GM23248 (cell line): Measurements from ENCODE around the gene GRIK3. TPM values are rescaled to one million over a fixed set of nuclear protein-coding genes. Genes with fewer than 3 reads are reported as not detected.

Experiments used
- DNase-seq: peaks from one replicate; pipeline ENCODE4 v3.0.0-alpha.2; 2015
- H2AFZ ChIP-seq: fragments of 200-600 bp; sonication (generic); 2 replicates; pipeline ENCODE4 v1.6.1; 2016; ENCODE audit warnings: antibody characterized with exemption
- H3F3A ChIP-seq: fragments of 200-600 bp; sonication (generic); 2 replicates; pipeline ENCODE4 v1.6.1; 2016; ENCODE audit warnings: mild to moderate bottlenecking, antibody characterized with exemption, mixed run types; ENCODE audit not compliant: insufficient read depth
- H3K27ac ChIP-seq: fragments of 200-600 bp; sonication (generic); 2 replicates; pipeline ENCODE4 v1.5.1; 2016; ENCODE audit warnings: mild to moderate bottlenecking
- H3K27me3 ChIP-seq: fragments of 200-600 bp; sonication (generic); replicated peaks from 2 replicates; pipeline ENCODE4 v1.6.1; 2016; ENCODE audit warnings: mild to moderate bottlenecking; ENCODE audit not compliant: insufficient read depth
- H3K36me3 ChIP-seq: fragments of 200-600 bp; sonication (generic); 2 replicates; pipeline ENCODE4 v1.6.1; 2016; ENCODE audit warnings: low read depth, mild to moderate bottlenecking
- H3K4me1 ChIP-seq: fragments of 200-600 bp; sonication (generic); 2 replicates; pipeline ENCODE4 v1.6.1; 2016; ENCODE audit warnings: mild to moderate bottlenecking; ENCODE audit not compliant: insufficient read depth
- H3K4me2 ChIP-seq: fragments of 200-600 bp; sonication (generic); one replicate; pipeline ENCODE4 v1.6.1; 2016; ENCODE audit warnings: mild to moderate bottlenecking; ENCODE audit not compliant: unreplicated experiment
- H3K4me3 ChIP-seq: fragments of 200-600 bp; sonication (generic); 2 replicates; pipeline ENCODE4 v1.5.1; 2016; ENCODE audit warnings: mild to moderate bottlenecking
- H3K79me2 ChIP-seq: fragments of 200-600 bp; sonication (generic); 2 replicates; pipeline ENCODE4 v1.6.1; 2016; ENCODE audit warnings: mild to moderate bottlenecking; ENCODE audit not compliant: insufficient read depth
- H3K9ac ChIP-seq: fragments of 200-600 bp; sonication (generic); 2 replicates; pipeline ENCODE4 v1.6.1; 2016; ENCODE audit warnings: mild to moderate bottlenecking
- H3K9me2 ChIP-seq: fragments of 200-600 bp; sonication (generic); 2 replicates; pipeline ENCODE4 v1.6.1; 2016; ENCODE audit warnings: mixed run types, mild to moderate bottlenecking, moderate library complexity; ENCODE audit not compliant: insufficient read depth
- H3K9me3 ChIP-seq: fragments of 200-600 bp; sonication (generic); one replicate; pipeline ENCODE4 v1.6.1; 2017; ENCODE audit warnings: low read depth
- H4K20me1 ChIP-seq: fragments of 200-600 bp; sonication (generic); 2 replicates; pipeline ENCODE4 v1.6.0; 2016; ENCODE audit not compliant: insufficient read depth
- EZH2 ChIP-seq: fragments of 200-600 bp; sonication (generic); IDR thresholded peaks from 2 replicates; pipeline ENCODE4 v1.6.1; 2018; ENCODE audit warnings: antibody characterized with exemption, mild to moderate bottlenecking; ENCODE audit not compliant: insufficient read depth, poor library complexity, severe bottlenecking
- EZH2phosphoT487 ChIP-seq: fragments of 200-600 bp; sonication (generic); IDR thresholded peaks from 2 replicates; pipeline ENCODE4 v1.6.1; 2018; ENCODE audit warnings: antibody characterized with exemption, moderate library complexity, mild to moderate bottlenecking, low read depth; ENCODE audit not compliant: insufficient read depth
- WGBS, 2 experiments: methylation state at CpG; one replicate each; pipeline ENCODE4 v1.1.6; 2015 to 2017; ENCODE audit warnings: low lambda C conversion rate in 2 of 2, low coverage in 1 of 2; ENCODE audit errors: missing lambda C conversion rate in 2 of 2; 5-methylcytosine and 5-hydroxymethylcytosine counted together
- in situ Hi-C: fragments of 300-500 bp; cut with MboI; formaldehyde crosslinking; loops from 2 replicates; pipeline ENCODE4 v1.15.0; 2020
- polyA plus RNA-seq: library from polyadenylated mRNA; unstranded; fragments of >200 nt; fragmentation: Nextera tagmentation; extraction: Ambion mirVana; gene quantifications from 2 replicates; pipeline ENCODE4 v1.2.1, GENCODE V29; 2016
- total RNA-seq: library from RNA; depleted of rRNA; stranded (reverse); fragments of >200 nt; shearing (Covaris generic); gene quantifications from 2 replicates; pipeline ENCODE4 v1.2.3, GENCODE V29; 2014

The GRIK3 gene
- total and polyA plus RNA-seq, 2 experiments from 2014 or later, result not detected

GRCh38 chr1:36792292-36792691 lies 242.0 kb downstream of the GRIK3 start:
- DNase-seq, result no peak
- Histone ChIP-seq H3K9me3 (no peaks in the 10 kb centered on the region), H4K20me1 (no peaks in the 10 kb centered on the region), H2AFZ (no peak overlapping the region), H3K79me2 (no peaks in the 10 kb centered on the region), H3K27ac (no peak overlapping the region), H3K9me2 (no peaks in the 10 kb centered on the region), H3K9ac (no peak overlapping the region), H3K4me2 (no peak overlapping the region), H3K27me3 (no peaks in the 10 kb centered on the region), H3K4me3 (no peak overlapping the region), H3F3A (no peaks in the 10 kb centered on the region), H3K4me1 (no peaks in the 10 kb centered on the region), H3K36me3 (no peaks in the 10 kb centered on the region)
- 6 to 10% methylated on average over 8 of the region's 8 CpGs for whole genome bisulfite sequencing, 2 experiments
- in situ Hi-C loops, result no loop called here
- no peak for TF ChIP-seq EZH2phosphoT487
- no peak for TF ChIP-seq EZH2

GRCh38 chr1:36790191-36790590 lies 244.1 kb downstream of the GRIK3 start:
- TF ChIP-seq EZH2phosphoT487 (no peak), EZH2 (no peak)
- no peaks in the 10 kb centered on the region for H3K9me2 ChIP-seq
- H3K4me1 ChIP-seq, result no peaks in the 10 kb centered on the region
- no peak overlapping the region for H3K4me3 ChIP-seq
- H3K9ac ChIP-seq, result no peak overlapping the region
- in situ Hi-C loops, result no loop called here
- 32 to 36% methylated on average over 10 of the region's 10 CpGs for WGBS, 2 experiments
- H2AFZ ChIP-seq, result no peak overlapping the region
- H4K20me1 ChIP-seq, result no peaks in the 10 kb centered on the region
- no peak for DNase-seq
- H3K79me2 ChIP-seq, result no peaks in the 10 kb centered on the region
- no peaks in the 10 kb centered on the region for H3K36me3 ChIP-seq
- H3F3A ChIP-seq, result no peaks in the 10 kb centered on the region
- H3K27ac ChIP-seq, result no peak overlapping the region
- no peak overlapping the region for H3K4me2 ChIP-seq
- no peaks in the 10 kb centered on the region for H3K27me3 ChIP-seq
- H3K9me3 ChIP-seq, result no peaks in the 10 kb centered on the region

DNA sequence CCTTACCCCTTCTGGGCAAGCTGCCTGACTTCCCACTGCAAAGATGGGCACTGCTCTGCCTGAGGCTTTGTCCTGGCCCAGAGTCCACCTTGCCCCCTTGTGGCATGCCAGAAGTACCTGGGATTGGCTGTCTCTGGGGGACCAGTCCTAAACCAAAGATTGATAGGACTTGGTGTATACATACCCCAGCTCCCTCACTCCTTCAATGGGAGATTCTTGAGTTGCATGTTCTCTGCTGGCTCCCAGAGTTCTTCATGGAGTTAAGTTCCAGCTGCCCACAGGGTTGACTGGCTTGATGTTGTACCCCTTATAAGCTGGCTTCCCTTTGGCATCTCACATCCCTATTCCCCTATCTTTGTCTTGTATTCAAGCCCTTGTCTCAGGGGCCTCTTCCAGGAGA lies 244.8 kb downstream of the GRIK3 start:
- Histone ChIP-seq H3K4me2 (no peak overlapping the region), H3K9ac (no peak overlapping the region), H3K36me3 (no peaks in the 10 kb centered on the region), H3K79me2 (no peaks in the 10 kb centered on the region), H2AFZ (no peak overlapping the region), H3K4me3 (no peak overlapping the region), H3K27me3 (no peaks in the 10 kb centered on the region), H3K4me1 (no peaks in the 10 kb centered on the region), H3K9me3 (no peaks in the 10 kb centered on the region), H3K27ac (no peak overlapping the region), H4K20me1 (no peaks in the 10 kb centered on the region), H3K9me2 (no peaks in the 10 kb centered on the region), H3F3A (no peaks in the 10 kb centered on the region)
- TF ChIP-seq EZH2phosphoT487, result no peak
- TF ChIP-seq EZH2, result no peak
- in situ Hi-C loops, result no loop called here
- no peak for DNase-seq

GRCh38 chr1:36787312-36787913 lies 246.9 kb downstream of the GRIK3 start:
- TF ChIP-seq EZH2, result no peak
- no peak for TF ChIP-seq EZH2phosphoT487
- no peak overlapping the region for H3K4me3 ChIP-seq
- H3K4me1 ChIP-seq, result no peaks in the 10 kb centered on the region
- H3K79me2 ChIP-seq, result no peaks in the 10 kb centered on the region
- H3K36me3 ChIP-seq, result no peaks in the 10 kb centered on the region
- no peaks in the 10 kb centered on the region for H3K27me3 ChIP-seq
- no peaks in the 10 kb centered on the region for H3K9me2 ChIP-seq
- no peaks in the 10 kb centered on the region for H3F3A ChIP-seq
- H3K9ac ChIP-seq, result no peak overlapping the region
- no peaks in the 10 kb centered on the region for H4K20me1 ChIP-seq
- in situ Hi-C loops, result no loop called here
- H3K4me2 ChIP-seq, result no peak overlapping the region
- H2AFZ ChIP-seq, result no peak overlapping the region
- WGBS, 2 experiments, result 18 to 25% methylated on average over 12 of the region's 12 CpGs
- H3K27ac ChIP-seq, result no peak overlapping the region
- no peaks in the 10 kb centered on the region for H3K9me3 ChIP-seq
- DNase-seq, result no peak

- no peak overlapping the region for H3K27ac ChIP-seq
- H3F3A ChIP-seq, result no peaks in the 10 kb centered on the region
- WGBS, 2 experiments, result 9 to 21% methylated on average over 5 of the region's 5 CpGs
- H3K79me2 ChIP-seq, result no peaks in the 10 kb centered on the region
- H3K9ac ChIP-seq, result no peak overlapping the region
- in situ Hi-C loops, result no loop called here
- TF ChIP-seq EZH2, result no peak
- no peak for TF ChIP-seq EZH2phosphoT487
- no peak overlapping the region for H3K4me3 ChIP-seq
- DNase-seq, result no peak
- H3K4me2 ChIP-seq, result no peak overlapping the region
- H3K9me2 ChIP-seq, result no peaks in the 10 kb centered on the region
- H3K27me3 ChIP-seq, result no peaks in the 10 kb centered on the region
- H3K9me3 ChIP-seq, result no peaks in the 10 kb centered on the region
- H4K20me1 ChIP-seq, result no peaks in the 10 kb centered on the region
- H2AFZ ChIP-seq, result no peak overlapping the region
- H3K36me3 ChIP-seq, result no peaks in the 10 kb centered on the region
- no peaks in the 10 kb centered on the region for H3K4me1 ChIP-seq
Measured at GRCh38 chr1:36786425-36786824, 247.9 kb downstream of the GRIK3 start.
